HUDEP-2 (cell line): ENCODE results near the gene UBE2I.
"Not testable (repeated sequence)": the region's sequence is repeated elsewhere in the genome, so short reads cannot be mapped to it uniquely, and the experiment has no call there.

Experiments
- DNase-seq, 76 experiments: peaks; one replicate each; lab custom pipeline; 2025; ENCODE audit not compliant: unreplicated experiment in 76 of 76; lab: John Stamatoyannopoulos, UW

UBE2I gene

DNA sequence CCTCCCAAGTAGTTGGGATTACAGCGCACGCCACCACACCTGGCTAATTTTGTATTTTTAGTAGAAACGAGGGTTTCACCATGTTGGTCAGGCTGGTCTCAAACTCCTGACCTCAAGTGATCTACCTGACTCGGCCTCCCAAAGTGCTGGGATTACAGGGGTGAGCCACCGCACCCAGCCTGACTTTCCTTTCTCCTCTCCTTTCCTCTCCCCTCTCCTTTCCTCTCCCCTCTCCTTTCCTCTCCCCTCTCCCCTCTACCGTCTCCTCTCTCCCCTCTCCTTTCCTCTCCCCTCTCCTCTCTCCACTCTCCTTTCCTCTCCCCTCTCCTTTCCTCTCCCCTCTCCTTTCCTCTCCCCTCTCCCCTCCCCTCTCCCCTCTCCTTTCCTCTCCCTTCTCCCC lies 17.2 kb upstream of the UBE2I start:
- not testable (repeated sequence) for DNase-seq

DNA sequence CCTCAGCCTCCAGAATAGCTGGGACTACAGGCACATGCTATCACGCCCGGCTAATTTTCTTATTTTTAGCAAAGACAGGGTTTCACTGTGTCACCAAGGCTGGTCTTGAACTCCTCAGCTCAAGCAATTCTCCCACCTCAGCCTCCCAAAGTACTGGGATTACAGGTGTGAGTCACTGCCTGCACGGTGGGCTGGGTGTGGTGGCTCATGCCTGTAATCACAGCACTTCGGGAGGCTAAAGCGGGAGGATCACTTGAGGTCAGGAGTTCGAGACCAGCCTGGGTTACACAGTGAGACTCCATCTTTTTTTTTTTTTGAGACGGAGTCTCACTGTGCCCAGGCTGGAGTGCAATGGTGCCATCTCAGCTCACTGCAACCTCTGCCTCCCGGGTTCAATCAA lies 16.6 kb upstream of the UBE2I start:
- DNase-seq = not testable (repeated sequence)

DNA sequence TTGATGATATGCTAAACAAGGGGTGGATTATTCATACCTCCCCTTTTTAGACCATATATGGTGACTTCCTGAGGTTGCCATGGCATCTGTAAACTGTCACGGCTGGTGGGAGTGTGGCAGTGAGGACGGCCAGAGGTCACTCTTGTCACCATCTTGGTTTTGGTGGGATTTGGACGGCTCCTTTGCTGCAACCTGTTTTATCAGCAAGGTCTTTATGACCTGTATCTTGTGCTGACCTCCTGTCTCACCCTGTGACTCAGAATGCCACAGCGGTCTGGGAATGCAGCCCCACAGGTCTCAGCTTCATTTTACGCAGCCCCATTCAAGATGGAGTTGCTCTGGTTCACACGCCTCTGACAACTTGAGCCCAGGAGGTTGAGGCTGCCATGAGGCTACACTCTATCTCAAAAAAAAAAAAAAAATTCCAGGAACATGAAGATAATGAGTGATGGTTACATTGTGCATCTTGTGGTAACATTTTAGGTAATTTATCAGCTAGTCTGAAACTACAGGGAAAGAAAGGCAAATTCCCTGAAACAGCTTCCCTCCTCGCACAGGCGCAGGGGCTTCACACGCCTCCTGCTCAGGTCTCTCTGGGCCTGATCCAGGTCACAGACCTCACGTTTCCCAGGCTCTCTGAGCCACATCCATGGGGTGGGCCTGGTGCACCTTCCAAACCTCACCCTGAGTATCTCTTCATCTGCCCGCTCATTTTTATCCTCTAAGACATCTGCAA lies 15.3 kb upstream of the UBE2I start:
- DNase-seq = peak in 1 of 76 experiments; percentile 10

DNA sequence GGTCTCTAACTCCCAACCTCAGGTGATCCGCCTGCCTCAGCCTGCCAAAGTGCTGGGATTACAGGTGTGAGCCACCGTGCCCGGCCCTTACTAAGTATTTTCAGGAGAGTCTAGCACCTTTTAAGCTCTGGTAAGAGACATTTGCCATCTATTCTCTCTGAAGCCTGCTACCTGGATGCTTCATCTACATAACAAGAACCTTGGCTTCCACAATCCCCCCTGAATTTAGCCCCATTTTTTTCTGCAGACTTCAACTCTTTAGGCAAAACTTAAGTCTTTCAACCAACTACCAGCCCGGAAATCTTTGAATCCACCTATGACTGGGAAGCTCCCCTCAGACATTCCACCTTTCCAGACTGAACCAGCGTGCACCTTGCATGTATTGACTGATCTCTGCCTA lies 14.0 kb upstream of the UBE2I start:
- no peak for DNase-seq

DNA sequence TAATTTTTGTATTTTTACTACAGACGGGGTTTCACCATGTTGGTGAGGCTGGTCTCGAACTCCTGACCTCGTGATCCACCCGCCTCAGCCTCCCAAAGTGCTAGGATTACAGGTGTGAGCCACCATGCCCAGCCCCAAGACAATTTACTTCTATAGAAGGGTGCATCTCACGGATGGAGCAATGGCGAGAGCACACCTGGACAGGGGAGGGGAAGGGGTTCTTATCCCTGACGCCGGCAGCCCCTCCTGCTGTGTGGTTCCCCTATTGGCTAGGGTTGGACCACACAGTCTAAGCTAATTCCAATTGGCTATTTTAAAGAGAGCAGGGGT lies 12.8 kb upstream of the UBE2I start:
- not testable (repeated sequence) for DNase-seq

DNA sequence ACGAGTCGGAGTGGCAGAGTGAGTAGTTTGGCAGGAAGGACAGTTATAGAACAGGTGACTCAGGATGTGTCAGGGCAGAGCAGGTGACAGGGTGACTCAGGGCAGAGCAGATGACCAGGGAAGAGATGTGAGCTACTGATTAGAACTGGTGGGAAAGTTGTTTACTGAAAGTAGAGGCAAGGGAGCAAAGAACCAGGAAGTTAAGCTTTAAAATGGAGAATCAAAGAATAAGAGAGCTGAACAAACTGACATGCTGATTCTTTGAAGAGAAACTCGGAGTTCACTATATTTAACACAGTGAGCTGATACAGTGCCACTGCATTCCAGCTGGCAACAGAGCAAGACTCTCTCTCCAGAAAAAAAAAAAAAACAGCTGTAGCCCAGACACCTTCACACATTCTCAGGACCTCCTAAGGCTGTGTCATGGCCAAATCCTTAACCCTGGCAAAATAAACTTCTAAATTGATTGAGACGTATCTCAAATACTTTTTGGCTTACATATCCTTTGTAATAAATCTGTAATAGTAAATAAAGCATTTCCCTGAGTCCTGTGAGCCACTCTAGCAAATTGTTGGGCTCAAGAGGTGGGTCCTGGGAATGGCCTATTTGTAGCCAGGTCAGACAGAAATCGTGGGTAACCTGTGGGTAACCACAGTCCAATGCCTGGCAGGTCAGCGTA lies 12.3 kb upstream of the UBE2I start:
- DNase-seq = peak in 7 of 76 experiments; percentile 4 to 23 (median 6)

DNA sequence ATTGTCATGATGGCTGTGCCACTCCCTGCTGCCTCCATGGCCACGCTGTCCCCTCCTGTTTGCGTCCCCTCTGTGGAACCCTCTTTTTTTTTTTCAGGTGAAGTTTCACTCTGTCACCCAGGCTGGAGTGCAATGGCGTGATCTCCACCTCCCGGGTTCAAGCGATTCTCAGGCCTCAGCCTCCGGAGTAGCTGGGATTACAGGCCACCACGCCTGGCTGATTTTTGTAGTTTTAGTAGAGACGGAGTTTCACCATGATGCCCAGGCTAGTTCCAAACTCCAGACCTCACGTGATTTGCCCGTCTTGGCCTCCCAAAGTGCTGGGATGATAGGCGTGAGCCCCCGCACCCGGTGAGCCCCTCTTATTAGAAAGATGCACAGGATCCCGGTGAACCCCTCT lies 11.0 kb upstream of the UBE2I start:
- DNase-seq = no peak

DNA sequence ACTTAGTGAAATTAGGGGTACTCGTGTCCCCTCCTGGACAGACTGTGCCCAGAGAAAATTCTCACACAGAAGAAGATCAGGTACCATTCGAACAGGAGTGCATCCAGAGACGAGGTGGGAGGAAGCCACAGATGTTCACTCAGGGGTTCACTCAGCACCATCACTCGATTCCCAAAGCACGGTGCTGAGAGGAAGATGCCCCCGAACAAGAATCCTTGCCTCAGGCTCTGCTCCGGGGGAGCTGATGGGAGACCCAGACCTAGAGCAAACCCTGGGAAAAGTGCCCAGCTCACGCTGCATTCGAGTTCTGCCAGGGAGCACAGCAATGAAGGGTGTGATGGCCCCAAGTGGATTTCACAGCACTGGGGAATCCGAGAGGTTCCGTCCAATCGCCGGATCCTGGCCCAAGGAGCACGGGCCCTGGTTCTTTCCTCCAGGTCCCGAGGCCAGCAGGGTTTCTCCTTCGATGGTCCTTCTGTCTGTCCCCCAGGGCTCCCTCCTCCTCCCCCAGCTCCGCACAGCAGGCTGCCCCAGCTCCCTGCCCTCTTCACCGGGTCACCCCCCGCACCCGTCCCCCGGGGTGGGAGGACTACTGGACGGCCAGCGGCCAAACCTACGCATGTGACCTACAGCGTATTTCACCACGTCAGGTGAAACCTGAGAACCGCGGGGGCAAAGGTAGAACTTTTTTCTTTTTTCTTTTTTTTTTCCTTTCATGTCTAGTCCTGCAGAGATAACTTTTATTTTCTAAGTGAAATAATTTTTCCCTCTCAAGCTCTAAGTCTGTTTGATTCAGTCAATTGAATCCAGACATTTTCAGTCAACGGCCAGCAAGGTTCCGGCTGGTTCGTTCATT lies 10.2 kb upstream of the UBE2I start:
- no peak for DNase-seq

DNA sequence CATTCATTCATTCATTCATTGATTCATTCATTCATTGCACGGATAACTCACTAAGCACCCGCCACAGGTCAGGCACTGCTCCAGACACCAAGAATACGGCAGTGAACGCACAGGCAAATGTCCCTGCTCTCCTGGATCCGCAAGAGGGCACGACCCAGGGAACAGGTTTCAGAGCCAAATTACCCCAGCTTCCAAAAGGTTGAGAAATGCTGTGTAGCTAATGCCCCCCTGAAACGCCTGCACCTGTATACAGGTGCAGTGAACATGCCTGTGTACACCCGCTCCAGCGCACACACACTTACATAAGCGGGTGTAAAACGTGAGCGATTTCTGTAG lies 9.6 kb upstream of the UBE2I start:
- no peak for DNase-seq

DNA sequence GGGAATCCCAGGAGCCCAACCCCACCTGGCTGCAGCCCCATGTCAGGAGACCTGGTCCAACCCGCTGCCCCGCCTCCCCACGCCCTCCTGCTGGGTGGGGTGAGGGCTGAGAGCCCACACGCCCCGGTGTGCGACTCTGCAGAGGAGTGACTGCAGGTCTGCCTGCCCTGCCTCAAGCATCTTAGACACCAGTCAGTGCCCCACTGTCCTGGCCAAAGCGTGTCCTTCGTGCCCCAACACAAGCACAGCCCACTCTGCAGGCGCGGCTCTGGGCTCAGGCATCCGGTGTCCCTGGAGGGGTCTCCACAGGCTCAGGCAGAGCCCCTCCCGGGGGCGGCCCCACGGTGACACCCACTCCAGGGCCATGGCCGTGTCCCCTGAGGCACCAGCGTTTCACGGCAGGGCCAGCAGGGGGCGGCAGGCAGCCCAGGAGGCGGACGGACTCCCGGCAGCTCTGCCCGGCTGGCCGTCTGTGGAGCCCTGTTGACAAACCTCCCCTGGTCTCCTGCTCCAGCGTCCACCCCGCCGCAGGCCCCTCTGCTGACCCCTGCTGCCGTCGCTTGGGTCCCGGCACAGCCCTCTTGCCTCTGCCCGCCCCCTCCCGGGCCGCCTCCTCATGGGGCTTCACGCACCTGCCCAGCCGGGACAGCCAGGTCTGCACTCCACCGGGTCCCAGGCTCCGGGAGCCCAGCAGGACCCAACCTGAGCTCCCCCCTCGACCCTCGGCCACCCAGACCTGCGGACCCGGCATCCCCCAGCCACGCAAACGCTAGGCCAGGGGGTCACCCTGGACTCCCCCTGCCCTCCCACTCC lies 8.6 kb upstream of the UBE2I start:
- peak in 55 of 76 experiments; percentile 6 to 71 (median 43) for DNase-seq

DNA sequence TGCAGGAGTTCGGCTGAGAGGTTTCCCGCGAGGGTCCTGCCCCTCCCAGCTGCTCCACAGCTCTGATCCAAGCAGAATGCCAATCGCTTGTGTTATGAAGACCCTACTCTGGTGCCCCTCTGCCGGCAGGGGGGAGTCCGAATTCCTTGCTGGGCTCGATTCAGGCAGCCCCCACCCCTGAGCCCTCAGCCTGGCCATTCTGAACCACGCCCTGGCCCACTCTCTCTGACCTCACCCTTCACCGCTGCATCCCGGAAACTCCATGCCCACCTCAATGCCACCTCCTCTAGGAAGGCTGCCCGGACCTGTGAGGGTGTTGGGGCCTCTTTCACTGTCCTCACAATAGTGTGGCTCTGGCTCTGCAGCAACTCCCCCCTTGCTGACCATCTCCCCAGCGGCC lies 7.9 kb upstream of the UBE2I start:
- DNase-seq = no peak

DNA sequence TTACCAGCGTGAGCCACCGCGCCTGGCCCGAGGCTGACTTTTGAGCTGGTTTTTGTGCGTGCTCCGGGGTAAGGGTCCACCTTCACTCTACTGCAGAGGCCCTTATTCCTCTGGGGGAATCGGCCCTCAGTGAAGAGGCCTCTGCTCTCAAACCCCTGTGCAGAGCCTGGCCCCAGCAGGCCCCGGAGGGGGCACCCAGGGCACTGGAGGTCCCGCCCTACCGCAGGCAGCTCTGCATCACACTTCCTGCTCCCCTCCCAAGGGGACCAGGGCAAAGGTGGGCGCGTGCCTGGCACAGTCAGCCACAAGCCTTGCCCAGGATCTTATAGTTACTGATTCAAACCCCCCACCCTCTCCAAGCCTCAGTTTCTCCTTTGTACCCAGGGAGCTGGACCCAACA lies 3.6 kb upstream of the UBE2I start:
- DNase-seq = no peak

DNA sequence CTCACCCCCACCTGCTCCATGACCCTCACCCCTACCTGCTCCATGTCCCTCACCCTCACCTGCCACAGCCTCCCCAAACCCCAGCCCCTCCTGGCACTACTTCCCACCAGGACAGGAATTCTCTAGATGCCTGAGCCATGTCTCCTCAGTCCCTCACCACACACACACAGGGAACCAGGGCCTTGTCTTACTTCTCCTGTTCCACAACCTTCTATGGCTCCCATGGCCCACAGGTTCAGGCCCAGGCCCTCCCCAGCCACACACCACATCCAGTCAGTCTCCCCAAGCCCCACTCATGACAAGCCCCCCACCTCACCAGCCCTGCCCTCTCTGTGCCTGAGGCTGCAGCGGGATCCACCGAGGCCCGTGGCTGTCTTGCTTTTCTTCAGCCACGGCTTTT lies 3.1 kb upstream of the UBE2I start:
- DNase-seq = no peak

DNA sequence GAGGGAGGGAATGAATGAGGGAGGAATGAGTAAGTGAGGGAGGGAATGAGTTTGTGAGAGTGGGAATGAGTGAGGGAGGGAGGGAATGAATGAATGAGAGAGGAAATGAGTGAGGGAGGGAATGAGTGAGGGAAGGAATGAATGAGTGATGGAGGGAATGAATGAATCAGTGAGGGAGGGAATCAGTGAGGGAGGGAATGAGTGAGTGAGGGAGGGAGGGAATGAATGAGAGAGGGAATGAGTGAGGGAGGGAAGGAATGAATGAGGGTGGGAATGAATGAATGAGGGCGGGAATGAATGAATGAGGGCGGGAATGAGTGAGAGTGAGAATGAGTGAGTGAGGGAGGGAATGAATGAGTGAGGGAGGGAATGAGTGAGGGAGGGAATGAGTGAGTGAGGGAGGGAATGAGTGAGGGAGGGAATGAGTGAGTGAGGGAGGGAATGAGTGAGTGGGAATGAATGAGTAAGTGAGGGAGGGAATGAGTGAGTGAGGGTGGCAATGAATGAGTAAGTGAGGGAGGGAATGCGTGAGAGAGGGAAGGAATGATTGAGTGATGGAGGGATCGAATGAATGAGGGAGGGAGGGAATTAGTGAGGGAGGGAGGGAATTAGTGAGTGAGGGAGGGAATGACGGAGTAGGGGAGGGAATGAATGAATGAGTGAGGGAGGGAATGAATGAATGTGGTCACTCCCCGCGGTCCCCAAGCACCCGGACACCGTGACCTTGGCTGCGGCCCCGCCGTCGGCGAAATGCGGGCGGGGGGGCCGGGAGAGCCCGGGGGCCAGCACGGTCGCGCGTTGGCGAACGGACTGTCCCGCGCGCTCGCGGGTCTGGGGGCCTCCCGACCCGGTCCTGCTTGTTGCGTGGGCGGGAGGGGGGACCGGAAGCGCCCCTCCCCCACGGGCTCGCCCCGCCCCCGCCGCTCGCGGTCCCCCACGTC lies 1.1 kb upstream of the UBE2I start:
- peak in 16 of 76 experiments; percentile 32 to 77 (median 59) for DNase-seq

DNA sequence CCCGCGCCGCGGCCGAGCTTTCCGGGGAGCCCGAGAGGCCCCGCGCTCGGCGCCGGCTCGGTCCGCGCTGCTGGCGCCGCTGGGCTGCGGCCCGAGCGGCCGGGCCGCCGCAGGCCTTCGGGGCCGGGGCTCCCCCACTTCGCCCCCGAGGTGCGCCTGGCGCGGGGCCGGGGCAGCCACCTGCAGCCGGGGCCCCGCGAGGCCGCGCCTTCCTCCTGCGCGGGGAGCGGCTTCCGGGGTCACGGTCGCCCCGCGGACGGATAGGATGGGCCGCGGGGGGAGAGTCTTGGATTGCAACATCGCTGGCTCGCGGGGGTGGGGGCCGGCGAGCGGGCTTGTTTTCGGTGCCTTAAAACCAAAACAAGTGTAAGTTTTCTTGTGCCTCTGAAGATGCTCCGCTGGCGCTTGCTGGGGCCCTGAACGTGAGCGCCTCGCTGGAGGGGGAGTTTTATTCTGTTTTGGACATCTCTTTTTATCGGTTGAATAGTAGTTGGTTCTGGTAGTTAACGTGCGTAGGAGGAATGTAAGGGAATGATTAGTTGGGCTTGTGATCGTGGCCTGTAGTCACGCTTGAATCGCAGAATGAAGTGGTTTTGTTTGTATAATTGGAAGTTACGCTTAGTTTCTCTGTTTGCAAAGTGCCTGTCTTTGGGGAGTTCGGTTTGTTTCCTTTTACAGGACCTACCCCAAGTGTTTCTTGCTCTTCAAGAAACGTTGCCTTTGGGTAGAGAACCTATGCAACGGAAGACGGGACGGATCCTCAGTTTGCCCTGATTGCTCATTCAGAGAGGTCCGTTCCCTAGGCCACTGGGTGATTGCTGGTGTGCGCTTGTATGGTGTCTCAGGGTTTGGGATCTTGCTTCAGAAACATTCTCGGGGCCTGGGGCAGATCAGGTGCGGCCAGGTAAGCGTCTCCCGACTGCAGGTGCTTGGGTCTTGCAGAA lies 724 bp downstream of the UBE2I start:
- peak in 17 of 76 experiments; percentile 11 to 39 (median 19) for DNase-seq

DNA sequence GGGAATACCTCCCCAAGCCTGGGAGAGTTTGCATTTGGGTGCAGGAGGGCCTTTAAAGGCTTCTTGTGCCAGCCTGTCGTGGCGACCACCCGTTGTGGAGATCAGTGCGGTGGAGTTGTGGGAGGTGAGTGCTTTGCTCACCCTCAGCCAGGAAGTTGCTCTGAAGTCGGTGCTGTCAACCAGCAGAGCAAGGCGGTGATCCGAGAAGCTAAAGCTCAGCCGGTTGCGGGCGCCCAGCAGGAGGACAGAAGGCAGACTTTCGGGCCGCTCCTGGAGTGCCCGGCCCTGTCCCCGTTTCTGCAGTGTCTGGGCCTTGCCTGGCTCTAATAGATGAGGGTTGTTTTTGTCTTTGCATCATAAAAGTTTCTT lies 1.4 kb downstream of the UBE2I start:
- DNase-seq = peak in 6 of 76 experiments; percentile 6 to 31 (median 14)

DNA sequence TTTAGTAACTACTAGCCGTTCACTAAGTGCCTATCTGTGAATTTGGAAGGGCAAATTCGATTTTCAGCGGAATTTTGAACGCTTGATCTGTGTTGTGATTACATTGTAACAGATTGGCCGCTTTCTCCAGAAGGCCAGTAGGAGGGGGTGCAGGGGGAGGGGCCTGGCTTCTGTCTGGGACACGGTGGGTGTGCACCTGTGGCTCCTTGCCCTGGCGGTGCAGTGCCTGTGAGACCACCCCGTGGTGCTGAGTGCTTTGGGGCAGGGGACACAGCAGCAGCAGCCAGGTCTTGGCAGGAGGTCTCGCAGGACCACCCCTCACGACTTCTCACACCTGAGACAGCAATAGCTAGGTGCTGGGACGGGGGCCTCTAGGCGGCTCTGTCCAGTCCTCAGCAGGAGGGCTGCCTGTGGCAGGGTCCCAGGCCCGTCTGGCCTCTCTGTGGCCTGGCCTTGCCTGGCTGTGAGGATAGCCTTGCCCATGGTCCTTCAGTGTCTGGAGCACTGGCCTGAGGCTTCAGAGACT lies 1.8 kb downstream of the UBE2I start:
- DNase-seq = peak in 11 of 76 experiments; percentile 6 to 31 (median 13)

DNA sequence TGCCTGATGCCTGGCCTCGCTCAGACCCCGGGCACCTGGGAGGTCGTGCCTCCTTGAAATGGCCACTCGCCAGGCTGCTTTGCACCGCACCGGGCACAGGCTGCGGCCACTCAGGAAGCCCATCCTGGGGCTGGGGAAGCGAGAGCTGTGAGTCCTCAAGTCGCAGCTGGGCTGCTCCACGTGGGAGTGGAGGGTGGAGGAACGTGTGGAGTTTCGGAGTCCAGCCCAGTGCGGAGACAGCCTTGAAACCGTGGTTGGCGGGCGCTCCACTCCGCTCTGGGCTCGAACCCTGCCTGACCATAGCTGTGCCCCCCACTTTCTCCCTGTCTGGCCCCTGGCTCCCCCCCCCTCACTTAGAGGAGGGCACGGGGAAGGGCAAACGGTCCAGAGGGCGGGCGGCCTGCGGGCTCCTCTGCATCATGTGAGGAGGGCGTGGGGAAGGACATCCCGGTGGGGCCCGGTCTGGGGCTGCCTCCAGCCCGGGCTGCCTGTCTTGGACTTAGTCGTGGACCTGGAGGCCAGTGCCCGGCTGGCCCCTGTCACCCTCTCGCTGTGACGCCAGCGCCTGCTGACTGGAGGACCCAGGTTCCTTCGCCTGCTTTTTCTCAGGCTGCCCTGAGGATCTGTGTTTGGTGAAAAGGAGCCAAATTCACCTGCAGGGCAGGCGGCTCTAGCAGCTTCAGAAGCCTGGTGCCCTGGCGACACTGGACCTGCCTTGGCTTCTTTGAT lies 2.5 kb downstream of the UBE2I start:
- DNase-seq = peak in 31 of 76 experiments; percentile 3 to 66 (median 32)
